ENCODE measurements around the gene MYO1B. TPM values are rescaled to one million over a fixed set of nuclear protein-coding genes. Genes with fewer than 3 reads are reported as not detected.

MYO1B gene
- total RNA-seq (2021), result 39.0 to 43.6 TPM (median 43.5 TPM) in 3 replicates
- percentile 81 among the genes with signal in this experiment for Bru-seq, nascent RNA
- long read RNA-seq, experiment 1, full-length matches to known transcripts, result 186 of 332 reads
- long read RNA-seq, experiment 1, partial matches to known transcripts, result 53 of 332 reads
- long read RNA-seq, experiment 1, other reads (novel, unspliced or antisense), result 93 of 332 reads
- long read RNA-seq, experiment 2, full-length matches to known transcripts, result 18 of 53 reads
- long read RNA-seq, experiment 2, partial matches to known transcripts, result 22 of 53 reads
- long read RNA-seq, experiment 2, other reads (novel, unspliced or antisense), result 13 of 53 reads
- long read RNA-seq, experiment 3, partial matches to known transcripts, result 1 of 1 reads
- long read RNA-seq, experiment 3, other reads (novel, unspliced or antisense), result 0 of 1 reads

GRCh38 chr2:191245046-191245868, at the start of gene MYO1B:
Gene MYO1B, plus strand, starts transcription at chr2:191245404. Its CDS starts 31,492 bp downstream, at chr2:191276896.
- DNase-seq (ENCODE audit: low spot score), result peak; percentile 86
- CTCF ChIA-PET, result interaction anchor here (1.0 to 2.0 kb wide), 5 partner anchors 27 to 294 kb away, joined by 3 to 10 read pairs (median 5); no protein-coding TSS in a partner anchor
- peak; percentile 85 for ATAC-seq
- Mint-ChIP-seq H3K36me3 (no peaks in the 10 kb centered on the region), H3K4me3 (peak within 1 kb of the TSS; percentile 83), H3K4me1 (peaks cover 41% of the 10 kb centered on the region), H3K9me3 (no peaks in the 10 kb centered on the region), H3K27me3 (ENCODE audit: low read depth) (no peaks in the 10 kb centered on the region; the same call in 1 of the 2 replicates), H3K27ac (peak within 1 kb of the TSS; percentile 91)
- POLR2A ChIA-PET, result interaction anchor here (0.7 to 1.2 kb wide), 4 partner anchors 21 to 265 kb away, joined by 3 to 5 read pairs (median 4); partner anchors contain the start of gene STAT4
- TF ChIP-seq STAT6 (CRISPR knock-in tag; conservative IDR thresholded peaks at IDR 0.05; ENCODE audit: low read depth), result peak; percentile 90; the same call in 1 of the 2 replicates
- no peak for TF ChIP-seq NR3C1 (CRISPR knock-in tag; conservative IDR thresholded peaks at IDR 0.05; ENCODE audit: low read depth)
- TF ChIP-seq IRF1 (CRISPR knock-in tag; IDR thresholded peaks at IDR 0.05), result 0 out of 2 replicates have a peak, but pooled peaks have one; percentile 51
- peak; percentile 87 for TF ChIP-seq ZNF232 (CRISPR knock-in tag; IDR thresholded peaks at IDR 0.05)
- peak; percentile 17; the same call in 1 of the 2 replicates for TF ChIP-seq CREM (CRISPR knock-in tag; IDR thresholded peaks at IDR 0.05)
- peak; percentile 35; the same call in 1 of the 2 replicates for TF ChIP-seq FOXP1 (CRISPR knock-in tag; IDR thresholded peaks at IDR 0.05; ENCODE audit: borderline replicate concordance)
- TF ChIP-seq ZMAT4 (CRISPR knock-in tag; IDR thresholded peaks at IDR 0.05), result no peak
- TF ChIP-seq HMGA2 (CRISPR knock-in tag; IDR thresholded peaks at IDR 0.05), result no peak
- TF ChIP-seq ATF1 (CRISPR knock-in tag; IDR thresholded peaks at IDR 0.05), result no peak; the same call in 1 of the 2 replicates
- no peak for TF ChIP-seq ZBTB21 (CRISPR knock-in tag; IDR thresholded peaks at IDR 0.05; ENCODE audit: borderline replicate concordance)
- no peak for TF ChIP-seq NR1H2 (CRISPR knock-in tag; IDR thresholded peaks at IDR 0.05)
- TF ChIP-seq EMX1 (CRISPR knock-in tag; IDR thresholded peaks at IDR 0.05), result no peak
- TF ChIP-seq ZBTB43 (CRISPR knock-in tag; IDR thresholded peaks at IDR 0.05), result no peak
- no peak for TF ChIP-seq JUN (CRISPR knock-in tag; IDR thresholded peaks at IDR 0.05)
- TF ChIP-seq SMAD3 (CRISPR knock-in tag; IDR thresholded peaks at IDR 0.05; ENCODE audit: borderline replicate concordance), result peak; percentile 38; the same call in 1 of the 2 replicates
- TF ChIP-seq TCF7 (CRISPR knock-in tag; IDR thresholded peaks at IDR 0.05; ENCODE audit: low read depth), result no peak
- TF ChIP-seq GTF2I (CRISPR knock-in tag; conservative IDR thresholded peaks at IDR 0.05), result no peak
- TF ChIP-seq E2F5 (CRISPR knock-in tag; IDR thresholded peaks at IDR 0.05), result peak; percentile 91
- no peak for TF ChIP-seq NFE2L1 (CRISPR knock-in tag; IDR thresholded peaks at IDR 0.05)
- peak; percentile 56; the same call in 1 of the 2 replicates for TF ChIP-seq TEAD1 (CRISPR knock-in tag; IDR thresholded peaks at IDR 0.05)
- TF ChIP-seq ZNF423 (CRISPR knock-in tag; IDR thresholded peaks at IDR 0.05), result peak; percentile 24; the same call in 1 of the 2 replicates
- no peak for TF ChIP-seq PREB (CRISPR knock-in tag; IDR thresholded peaks at IDR 0.05; ENCODE audit: borderline replicate concordance)
- 0 out of 2 replicates have a peak, but pooled peaks have one; percentile 60 for TF ChIP-seq KAT7 (CRISPR knock-in tag; IDR thresholded peaks at IDR 0.05; ENCODE audit: borderline replicate concordance)
- TF ChIP-seq PRRX2 (CRISPR knock-in tag; IDR thresholded peaks at IDR 0.05), result 0 out of 2 replicates have a peak, but pooled peaks have one; percentile 26
- peak; percentile 95 for TF ChIP-seq HMGXB4 (CRISPR knock-in tag; IDR thresholded peaks at IDR 0.05)
- TF ChIP-seq SP1 (CRISPR knock-in tag; conservative IDR thresholded peaks at IDR 0.05), result peak; percentile 83; the same call in 1 of the 2 replicates
- TF ChIP-seq NFATC4 (CRISPR knock-in tag; IDR thresholded peaks at IDR 0.05), result peak; percentile 62; the same call in 1 of the 2 replicates
